ENCODE measurements around the gene CYP27B1.

CYP27B1 gene

DNA sequence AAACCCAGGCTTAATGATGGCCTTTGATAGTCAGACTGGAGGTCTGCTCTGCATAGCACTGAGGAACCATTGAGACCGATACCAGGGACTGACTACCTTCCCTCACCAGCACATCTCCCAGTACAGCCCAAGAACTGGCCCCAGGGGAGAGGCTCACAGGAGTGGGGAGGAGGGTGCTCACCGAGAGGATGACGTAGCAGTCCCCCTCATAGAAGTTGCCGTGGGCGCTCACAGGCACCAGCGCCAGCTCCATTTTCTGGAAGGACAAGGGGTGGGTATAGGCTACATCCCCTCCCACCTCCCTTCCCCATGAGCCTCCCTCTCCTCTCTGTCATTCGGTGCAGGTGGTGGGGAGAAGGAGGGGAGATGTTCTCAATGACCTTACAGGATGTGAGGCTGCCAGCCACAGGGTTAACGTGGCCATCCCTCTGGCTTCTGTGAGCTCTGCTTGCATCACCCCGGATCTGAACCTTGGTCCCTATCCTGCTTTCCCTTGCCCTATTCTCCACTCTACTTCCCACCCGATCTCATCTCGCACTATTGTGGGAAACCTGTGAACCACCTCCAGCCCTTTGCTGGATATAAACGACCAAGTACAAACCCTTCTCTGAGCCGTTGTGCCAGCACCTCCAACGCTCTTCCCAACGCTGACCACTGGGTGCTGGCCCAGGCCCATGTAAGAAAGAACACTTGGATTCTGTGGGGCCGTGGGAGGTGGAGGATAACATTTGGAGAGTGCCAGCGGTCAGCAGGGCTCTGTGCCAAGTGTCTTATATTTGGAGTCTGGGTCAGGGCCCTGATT is 47.3 kb upstream of the CYP27B1 start:
- Histone ChIP-seq H4K20me1 (ENCODE audit: insufficient read depth) (no peaks in the 10 kb centered on the region), H3K36me3 (ENCODE audit: insufficient read depth) (no peaks in the 10 kb centered on the region), H3K4me2 (no peak overlapping the region), H3K27ac (no peak overlapping the region), H2AFZ (ENCODE audit: low read depth) (no peak overlapping the region), H3K4me1 (ENCODE audit: low read depth, poor library complexity, severe bottlenecking) (no peaks in the 10 kb centered on the region), H3K9ac (no peak overlapping the region), H3K79me2 (ENCODE audit: insufficient read depth, low read depth) (no peaks in the 10 kb centered on the region), H3K4me3 (IDR thresholded peaks at IDR 0.05; ENCODE audit: insufficient read depth, low read depth, low read length) (no peak overlapping the region), H3K27me3 (ENCODE audit: insufficient read depth, low read depth) (no peaks in the 10 kb centered on the region)
- TF ChIP-seq, protein P1, sequence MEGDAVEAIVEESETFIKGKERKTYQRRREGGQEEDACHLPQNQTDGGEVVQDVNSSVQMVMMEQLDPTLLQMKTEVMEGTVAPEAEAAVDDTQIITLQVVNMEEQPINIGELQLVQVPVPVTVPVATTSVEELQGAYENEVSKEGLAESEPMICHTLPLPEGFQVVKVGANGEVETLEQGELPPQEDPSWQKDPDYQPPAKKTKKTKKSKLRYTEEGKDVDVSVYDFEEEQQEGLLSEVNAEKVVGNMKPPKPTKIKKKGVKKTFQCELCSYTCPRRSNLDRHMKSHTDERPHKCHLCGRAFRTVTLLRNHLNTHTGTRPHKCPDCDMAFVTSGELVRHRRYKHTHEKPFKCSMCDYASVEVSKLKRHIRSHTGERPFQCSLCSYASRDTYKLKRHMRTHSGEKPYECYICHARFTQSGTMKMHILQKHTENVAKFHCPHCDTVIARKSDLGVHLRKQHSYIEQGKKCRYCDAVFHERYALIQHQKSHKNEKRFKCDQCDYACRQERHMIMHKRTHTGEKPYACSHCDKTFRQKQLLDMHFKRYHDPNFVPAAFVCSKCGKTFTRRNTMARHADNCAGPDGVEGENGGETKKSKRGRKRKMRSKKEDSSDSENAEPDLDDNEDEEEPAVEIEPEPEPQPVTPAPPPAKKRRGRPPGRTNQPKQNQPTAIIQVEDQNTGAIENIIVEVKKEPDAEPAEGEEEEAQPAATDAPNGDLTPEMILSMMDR (conservative IDR thresholded peaks at IDR 0.05; ENCODE audit: low read depth, low read length) = no peak

DNA sequence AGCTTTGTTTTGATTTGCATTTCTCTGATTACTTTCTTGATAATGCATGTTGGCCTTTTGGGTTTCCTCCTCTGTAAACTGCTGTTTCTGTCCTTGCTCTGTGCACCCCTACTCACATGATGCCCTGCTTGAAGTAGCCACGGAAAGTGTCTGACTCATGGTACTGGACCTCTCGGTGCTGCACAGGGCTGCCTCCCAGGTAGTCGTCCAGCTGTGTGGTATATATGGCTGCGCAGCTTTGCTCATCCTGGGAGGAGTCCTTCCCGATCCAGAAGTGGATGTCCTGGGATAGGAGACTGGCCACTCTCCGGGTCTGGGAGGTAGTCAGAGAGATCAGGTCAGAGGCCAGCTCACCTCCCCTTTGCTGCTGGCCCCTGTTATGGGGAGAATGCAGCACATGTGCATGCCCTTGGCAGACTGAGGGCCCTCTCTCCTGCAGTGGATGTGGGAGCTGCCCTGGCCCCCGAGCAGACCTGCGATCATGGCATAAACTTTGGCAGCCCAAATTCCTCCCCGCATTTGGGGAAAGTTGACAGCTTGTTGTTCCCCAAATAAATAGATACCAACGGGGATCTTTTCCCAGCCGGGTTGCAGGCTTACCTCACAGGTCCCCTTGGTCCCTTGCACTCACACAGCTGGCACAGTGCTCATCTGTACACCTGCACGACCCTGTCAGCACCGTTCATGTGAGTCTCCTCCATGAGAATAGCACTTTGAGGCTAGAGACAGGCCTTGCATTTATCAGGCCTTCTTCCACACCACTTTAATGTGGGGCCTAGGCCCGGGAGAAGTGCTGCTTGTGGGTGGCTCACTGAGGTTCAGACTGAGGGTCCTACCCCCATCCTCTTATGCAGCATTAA is 46.5 kb upstream of the CYP27B1 start:
- no peaks in the 10 kb centered on the region for H3K27me3 ChIP-seq (ENCODE audit: insufficient read depth, low read depth)
- H3K27ac ChIP-seq = no peak overlapping the region
- no peaks in the 10 kb centered on the region for H3K4me1 ChIP-seq (ENCODE audit: low read depth, poor library complexity, severe bottlenecking)
- H3K79me2 ChIP-seq (ENCODE audit: insufficient read depth, low read depth) = no peaks in the 10 kb centered on the region
- no peaks in the 10 kb centered on the region for H4K20me1 ChIP-seq (ENCODE audit: insufficient read depth)
- H3K9ac ChIP-seq = no peak overlapping the region
- no peaks in the 10 kb centered on the region for H3K36me3 ChIP-seq (ENCODE audit: insufficient read depth)
- TF ChIP-seq, protein P1 (conservative IDR thresholded peaks at IDR 0.05; ENCODE audit: low read depth, low read length) = no peak
- H3K4me3 ChIP-seq (IDR thresholded peaks at IDR 0.05; ENCODE audit: insufficient read depth, low read depth, low read length) = no peak overlapping the region
- H2AFZ ChIP-seq (ENCODE audit: low read depth) = no peak overlapping the region
- no peak overlapping the region for H3K4me2 ChIP-seq

DNA sequence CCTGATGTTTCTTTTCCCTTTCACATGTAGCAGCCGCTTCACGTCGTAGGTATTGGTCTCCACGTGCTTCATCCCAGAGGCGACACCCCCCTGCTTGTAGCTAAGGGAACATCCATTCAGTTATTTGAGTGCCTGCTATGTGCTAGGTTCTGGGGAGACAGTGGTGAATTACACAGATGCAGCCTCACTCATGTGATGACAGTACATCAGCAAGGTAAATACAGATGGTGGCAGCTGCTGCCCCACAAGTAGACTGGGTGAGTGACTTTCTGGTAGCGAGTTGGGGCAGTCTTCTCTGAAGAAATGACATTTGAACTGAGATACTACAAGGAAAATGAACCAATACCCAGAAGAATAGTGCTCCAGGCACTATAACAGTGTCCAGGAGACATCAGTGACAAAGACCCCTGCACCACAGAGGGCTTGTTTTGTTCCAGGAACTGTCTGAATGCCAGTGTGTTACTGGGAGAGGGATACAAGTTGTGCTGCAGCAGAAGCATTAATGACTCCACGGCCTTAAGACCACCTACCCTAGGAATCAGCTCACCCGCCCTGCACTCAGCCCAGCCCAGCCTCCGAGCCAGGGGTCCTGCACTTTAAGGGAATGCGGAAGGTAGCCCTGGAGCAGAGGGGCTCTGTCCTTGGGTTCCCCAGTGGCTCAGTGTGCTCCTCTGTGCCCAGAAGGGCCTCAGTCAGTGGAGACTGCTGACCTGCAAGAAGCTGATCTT is 44.3 kb upstream of the CYP27B1 start:
- no peaks in the 10 kb centered on the region for H3K27me3 ChIP-seq (ENCODE audit: insufficient read depth, low read depth)
- H3K79me2 ChIP-seq (ENCODE audit: insufficient read depth, low read depth) = no peaks in the 10 kb centered on the region
- H3K4me2 ChIP-seq = no peak overlapping the region
- TF ChIP-seq, protein P1 (conservative IDR thresholded peaks at IDR 0.05; ENCODE audit: low read depth, low read length) = no peak
- no peak overlapping the region for H3K9ac ChIP-seq
- no peak overlapping the region for H3K4me3 ChIP-seq (IDR thresholded peaks at IDR 0.05; ENCODE audit: insufficient read depth, low read depth, low read length)
- no peaks in the 10 kb centered on the region for H4K20me1 ChIP-seq (ENCODE audit: insufficient read depth)
- H3K36me3 ChIP-seq (ENCODE audit: insufficient read depth) = no peaks in the 10 kb centered on the region
- H3K27ac ChIP-seq = no peak overlapping the region
- no peaks in the 10 kb centered on the region for H3K4me1 ChIP-seq (ENCODE audit: low read depth, poor library complexity, severe bottlenecking)
- no peak overlapping the region for H2AFZ ChIP-seq (ENCODE audit: low read depth)

DNA sequence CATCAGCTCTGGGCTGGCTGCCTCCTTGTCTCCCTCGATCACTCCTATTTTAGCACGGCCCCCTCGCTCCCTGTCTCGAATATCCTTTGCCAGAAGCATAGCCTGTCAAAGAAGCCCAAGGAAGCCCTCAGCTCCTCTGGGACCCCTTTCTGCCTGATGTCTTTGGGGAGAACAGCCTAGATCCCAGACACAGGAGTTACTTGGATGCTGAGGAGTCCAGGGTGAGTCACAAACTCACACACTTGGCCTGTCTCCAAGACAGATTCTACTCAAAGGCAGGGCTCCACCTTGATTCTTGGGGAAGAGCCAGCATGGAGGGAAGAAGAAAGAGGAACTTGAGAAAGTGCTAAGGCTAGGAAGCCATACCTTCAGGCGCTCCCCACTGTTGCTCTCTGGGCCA is 43.6 kb upstream of the CYP27B1 start:
- no peak overlapping the region for H3K4me3 ChIP-seq (IDR thresholded peaks at IDR 0.05; ENCODE audit: insufficient read depth, low read depth, low read length)
- TF ChIP-seq, protein P1 (conservative IDR thresholded peaks at IDR 0.05; ENCODE audit: low read depth, low read length) = no peak
- no peak overlapping the region for H3K4me2 ChIP-seq
- no peaks in the 10 kb centered on the region for H3K79me2 ChIP-seq (ENCODE audit: insufficient read depth, low read depth)
- H3K4me1 ChIP-seq (ENCODE audit: low read depth, poor library complexity, severe bottlenecking) = no peaks in the 10 kb centered on the region
- no peaks in the 10 kb centered on the region for H3K27me3 ChIP-seq (ENCODE audit: insufficient read depth, low read depth)
- no peak overlapping the region for H3K27ac ChIP-seq
- no peak overlapping the region for H2AFZ ChIP-seq (ENCODE audit: low read depth)
- no peak overlapping the region for H3K9ac ChIP-seq
- no peaks in the 10 kb centered on the region for H3K36me3 ChIP-seq (ENCODE audit: insufficient read depth)
- no peaks in the 10 kb centered on the region for H4K20me1 ChIP-seq (ENCODE audit: insufficient read depth)
